ENCODE data around the gene ZAP70.
"Not testable (repeated sequence)": the region's sequence is repeated elsewhere in the genome, so short reads cannot be mapped to it uniquely, and the experiment has no call there.

The ZAP70 gene

DNA sequence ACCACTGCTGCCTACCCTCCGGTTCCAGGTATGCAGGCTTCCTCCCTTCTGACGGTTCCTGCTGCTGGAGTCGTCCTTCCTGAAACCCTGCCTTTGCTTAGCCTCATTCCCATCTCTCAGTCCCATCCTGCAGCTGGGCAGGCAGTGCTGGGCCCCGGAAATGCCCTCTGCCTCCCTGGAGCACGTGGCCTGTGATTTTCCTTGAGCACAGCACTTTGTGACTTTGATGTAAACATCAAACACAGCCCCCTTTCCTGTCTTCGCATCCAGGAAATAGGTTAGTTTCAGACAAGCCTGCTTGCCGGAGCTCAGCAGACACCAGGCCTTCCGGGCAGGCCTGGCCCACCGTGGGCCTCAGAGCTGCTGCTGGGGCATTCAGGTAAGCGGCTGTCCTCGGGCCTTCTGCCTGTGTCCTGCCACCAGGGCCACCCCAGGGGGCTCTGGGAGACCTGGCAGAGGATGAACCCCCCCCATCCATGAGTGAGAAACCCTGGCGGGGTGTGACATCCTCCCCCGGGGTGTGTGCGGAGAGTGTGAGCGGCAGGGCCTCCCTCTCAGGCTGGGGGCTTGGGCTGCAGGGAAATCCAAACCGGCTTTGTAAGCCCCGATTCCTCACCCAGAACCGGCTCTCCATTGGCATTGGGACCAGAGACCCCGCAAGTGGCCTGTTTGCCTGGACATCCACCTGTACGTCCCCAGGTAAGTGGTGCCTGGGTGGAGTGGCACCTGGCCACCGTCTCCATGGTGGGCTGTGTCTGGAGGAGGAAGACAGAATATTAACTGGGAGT lies at the start of gene ZAP70:
Gene ZAP70 (plus strand): TSS at position 281 of the 788 bp plus-strand sequence. CDS start 10,461 bp downstream, outside the sequence.
- no peak for DNase-seq

DNA sequence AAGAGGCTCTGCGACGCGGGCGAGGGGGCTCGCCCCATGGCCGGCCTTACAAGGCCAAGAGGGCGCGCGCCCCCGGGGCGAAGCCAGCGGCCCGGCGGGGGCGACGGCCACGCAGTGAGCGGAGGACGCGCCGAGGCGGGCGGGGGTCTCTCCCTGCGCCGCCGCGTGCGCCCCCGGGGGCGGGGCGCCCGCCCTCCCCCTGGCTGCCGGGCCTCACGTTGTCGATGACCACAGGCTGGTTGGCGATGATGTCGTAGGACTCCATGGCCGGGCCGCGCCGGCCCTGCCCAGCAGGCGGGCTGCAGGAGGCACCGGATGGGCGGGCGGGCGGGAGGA lies 49.8 kb upstream of the ZAP70 start:
- no peak for DNase-seq

DNA sequence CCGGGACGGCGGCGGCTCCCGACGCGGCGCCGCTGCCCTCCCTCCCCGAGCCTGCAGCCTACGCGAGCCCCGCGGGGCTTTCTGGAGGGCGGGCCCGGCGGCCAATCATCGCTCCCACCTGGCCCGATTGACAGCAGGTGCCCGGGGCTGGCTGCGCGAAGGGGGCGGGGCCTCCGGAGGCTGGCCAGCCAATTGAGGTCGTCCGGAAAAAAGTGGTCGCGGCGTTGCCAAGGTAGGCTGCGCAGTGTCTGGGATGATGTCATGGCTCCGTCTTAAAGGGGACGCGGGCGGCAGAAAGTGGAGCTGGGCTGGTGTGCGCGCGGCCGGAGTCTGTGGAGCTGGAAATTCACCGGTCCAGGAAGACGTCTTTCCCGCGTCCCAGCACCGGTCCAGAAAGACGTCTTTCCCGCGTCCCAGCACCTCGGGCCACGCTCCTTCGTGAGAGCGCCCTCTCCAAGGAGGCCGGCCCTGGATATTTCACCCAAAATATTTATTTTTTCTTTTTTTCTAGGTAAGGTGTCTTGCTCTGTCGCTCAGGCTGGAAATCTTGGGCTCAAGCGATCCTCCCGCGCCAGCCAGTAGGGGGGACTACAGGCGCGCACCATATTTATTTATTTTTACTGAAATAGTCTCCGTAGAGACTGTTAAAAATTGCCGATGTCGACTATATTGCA lies 49.3 kb upstream of the ZAP70 start, which contains the start of gene ACTR1B:
Gene ACTR1B (minus strand): TSS at position 83 of the 674 bp plus-strand sequence. CDS start 154 bp downstream, outside the sequence.
- DNase-seq: peak; percentile 89

DNA sequence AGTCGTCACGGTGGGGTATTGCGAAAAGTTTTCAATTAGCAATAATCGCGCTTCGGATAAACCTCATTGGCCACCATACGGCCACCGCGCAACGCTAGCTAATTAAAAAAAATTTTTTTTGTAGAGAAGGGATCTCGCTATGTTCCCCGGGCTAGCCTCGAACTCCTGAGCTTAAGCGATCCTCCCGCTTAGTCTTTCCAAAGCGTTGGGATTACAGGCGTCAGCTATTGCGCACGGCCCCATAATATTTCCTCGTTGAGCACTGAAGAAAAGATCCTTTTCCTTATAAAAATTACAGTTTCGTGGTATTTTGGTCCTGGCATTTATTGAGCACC lies 48.8 kb upstream of the ZAP70 start:
- DNase-seq: no peak

DNA sequence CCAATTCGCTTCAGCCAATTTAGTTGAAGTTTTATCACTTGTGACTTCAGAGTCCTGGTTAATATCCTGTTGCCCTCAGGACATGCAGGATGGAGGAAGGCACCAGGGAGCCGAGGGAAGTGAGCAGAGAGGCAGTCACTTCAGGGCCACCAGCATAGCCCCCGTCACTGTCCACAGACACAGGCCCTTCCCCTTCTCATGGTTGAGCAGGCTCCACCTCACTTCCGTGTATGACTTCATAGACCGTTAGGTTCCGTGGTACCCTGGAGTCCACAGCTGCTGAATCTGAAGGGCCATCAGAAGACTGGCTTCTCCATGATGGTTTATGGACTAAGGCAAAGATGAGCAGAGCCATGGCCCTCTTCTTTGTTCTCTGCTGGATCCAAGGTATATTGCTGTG lies 43.9 kb upstream of the ZAP70 start, which contains the start of gene C2orf92:
Gene C2orf92 (plus strand): TSS at position 266 of the 400 bp plus-strand sequence. CDS start 76 bp downstream, at position 342.
- DNase-seq: no peak

DNA sequence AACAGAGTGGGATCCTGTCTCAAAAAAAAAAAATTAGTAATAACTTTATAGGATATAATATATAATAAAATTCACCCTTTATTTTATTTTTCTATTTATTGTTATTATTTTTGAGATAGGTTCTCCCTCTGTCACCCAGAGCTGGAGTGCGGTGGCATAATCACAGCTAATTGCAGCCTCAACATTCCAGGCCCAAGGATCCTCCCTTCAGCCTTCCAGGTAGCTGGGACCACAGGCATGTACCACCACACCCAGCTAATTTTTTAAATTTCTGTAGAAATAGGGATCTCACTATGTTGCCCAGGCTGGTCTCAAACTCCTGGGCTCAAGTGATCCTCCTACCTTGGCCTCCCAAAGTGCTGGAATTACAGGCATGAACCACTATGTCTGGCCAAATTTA lies 42.9 kb upstream of the ZAP70 start:
- no peak for DNase-seq

DNA sequence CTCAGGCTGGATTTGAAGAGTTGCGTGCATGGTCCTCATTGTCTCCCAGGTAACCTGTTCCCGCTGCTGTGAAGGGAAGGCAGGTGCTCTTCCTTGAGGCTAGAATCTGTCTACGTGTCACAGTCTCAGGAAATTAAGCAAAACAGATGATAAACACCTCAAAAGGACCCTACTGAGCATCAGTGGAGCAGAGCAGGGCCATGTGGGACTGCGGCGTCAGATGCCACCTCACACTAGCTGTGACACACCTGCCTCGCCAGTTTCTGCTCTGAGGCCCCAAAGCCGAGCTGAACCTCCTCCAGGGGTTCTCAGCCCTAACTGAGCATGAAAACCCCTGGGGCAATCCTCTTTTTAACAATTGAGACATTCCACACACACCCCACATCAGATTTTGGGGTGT lies 41.9 kb upstream of the ZAP70 start:
- no peak for DNase-seq

DNA sequence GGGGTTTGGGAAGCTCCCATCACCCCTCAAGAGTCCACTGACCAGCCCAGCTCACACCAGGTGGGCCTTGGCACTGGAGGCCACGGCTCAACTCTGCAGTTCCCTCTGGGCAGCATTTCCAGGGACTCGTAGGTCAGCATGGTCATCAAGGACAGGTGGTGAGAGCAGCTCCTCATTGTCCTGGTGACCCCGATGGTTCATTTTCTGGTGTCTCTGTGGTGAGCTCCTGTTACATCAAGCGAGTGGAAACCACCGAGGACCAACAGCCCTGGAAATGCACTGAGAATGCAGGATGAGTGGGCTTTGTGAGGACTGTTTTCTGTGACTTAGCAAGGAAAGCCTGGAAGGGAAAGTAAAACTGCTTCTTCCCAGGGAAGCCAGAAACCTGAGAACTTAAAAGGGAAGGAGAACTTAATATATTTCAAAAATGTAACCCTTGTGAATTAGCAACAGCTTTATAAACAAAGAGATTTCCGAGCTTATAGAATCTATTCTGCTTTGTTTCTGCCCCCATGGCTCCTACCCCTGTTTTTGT lies 40.7 kb upstream of the ZAP70 start:
- DNase-seq: not testable (repeated sequence)

DNA sequence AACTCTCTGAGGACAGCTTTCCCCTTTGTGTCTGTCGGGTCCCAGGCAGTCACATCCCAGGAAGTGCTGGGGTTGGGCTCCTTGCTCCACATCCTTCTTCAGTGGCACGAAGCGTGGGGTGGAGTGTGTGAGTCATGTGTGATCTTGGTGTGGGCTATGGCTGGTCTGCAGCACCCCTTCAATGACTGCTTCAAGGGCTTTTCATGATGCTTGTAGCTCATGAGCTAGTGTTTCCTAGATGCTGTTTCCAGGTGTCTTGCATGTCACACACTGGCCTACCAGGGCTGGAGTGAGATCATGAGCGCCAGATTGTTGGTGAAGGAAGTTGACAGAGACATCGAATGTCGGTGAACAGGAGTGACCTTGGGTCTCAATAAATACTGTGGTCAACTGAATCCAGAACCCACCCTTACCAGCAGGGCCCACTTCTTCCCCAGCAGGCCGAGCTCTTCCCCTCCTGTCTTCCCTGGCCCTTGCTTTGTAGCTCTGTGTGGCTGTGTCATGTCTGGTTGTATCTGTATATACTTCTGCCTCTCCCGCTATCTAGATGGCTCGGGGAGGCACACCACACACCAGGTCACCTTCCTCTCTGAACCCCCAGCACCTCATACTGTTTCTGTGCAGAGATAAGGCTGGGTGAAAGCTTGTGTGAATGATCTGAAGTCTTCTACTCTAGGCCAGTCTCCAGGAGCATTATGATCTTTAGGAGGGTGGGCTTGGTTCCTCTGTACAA lies 40.0 kb upstream of the ZAP70 start:
- no peak for DNase-seq

DNA sequence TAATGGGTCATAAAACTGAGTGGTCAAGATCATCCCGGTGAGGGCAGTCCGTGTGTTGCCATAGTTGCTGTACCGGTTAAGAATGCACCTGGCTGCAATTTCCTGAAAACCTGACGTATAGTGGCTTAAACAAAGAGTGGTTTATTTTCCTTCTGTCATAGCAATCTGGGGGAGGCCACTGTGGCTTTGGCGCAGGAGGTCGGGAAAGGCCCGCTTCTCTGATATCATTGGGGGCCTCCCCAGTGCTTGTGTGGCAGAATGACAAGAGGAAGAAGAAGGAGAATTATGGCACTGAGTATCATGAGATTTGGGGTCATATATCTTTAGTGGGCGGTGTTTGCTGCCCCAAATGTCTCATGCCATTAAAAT lies 39.5 kb upstream of the ZAP70 start:
- no peak for DNase-seq

DNA sequence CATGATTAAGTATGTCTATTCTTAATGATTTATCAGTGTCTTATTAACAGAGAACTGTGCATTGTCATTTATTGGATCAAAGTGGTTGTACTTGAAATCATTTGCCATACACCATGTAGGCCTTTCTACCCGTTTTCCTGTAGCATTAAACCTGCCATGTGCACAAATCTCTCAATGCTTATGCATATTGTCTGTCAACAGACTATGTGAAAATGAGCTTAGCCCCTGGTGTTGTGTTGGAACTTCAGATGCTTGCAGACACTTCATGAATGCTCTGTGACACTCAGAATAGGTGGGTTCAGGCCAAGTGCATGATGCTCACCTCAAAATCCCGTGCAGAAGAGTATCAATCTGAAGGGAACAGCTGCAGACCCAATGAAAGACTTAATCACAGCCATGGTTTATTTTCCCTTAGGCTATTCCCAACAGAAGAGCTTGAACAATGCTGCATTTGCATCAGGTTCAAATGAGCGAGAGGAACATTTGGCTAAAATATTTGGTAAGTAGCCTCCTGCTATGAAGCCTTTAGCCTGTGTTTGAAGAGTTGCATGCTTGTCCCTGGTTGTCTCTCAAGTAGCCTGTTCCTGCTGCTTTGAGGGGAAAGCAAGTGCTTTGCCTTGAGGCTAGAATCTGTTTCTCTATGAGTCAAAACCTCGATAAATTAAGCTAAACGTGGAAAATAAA lies 37.8 kb upstream of the ZAP70 start:
- DNase-seq: no peak

DNA sequence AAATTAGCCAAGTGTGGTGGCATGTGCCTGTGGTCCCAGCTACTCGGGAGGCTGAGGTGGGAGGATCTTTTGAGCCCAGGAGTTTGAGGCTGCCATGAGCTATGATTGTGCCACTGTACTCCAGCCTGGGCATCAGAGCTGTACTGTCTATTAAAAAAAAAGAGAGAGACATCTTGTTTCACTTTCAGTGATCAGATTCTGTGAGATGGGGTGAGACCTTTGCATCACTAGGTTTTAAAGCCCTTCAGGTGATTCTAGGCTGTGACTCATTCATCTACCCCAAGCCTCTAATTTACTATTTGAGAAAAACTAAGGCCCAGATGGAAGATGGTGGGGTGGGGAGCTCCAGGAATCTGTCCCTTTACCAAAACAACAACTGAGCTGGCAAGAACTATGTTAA lies 36.8 kb upstream of the ZAP70 start:
- DNase-seq: no peak

DNA sequence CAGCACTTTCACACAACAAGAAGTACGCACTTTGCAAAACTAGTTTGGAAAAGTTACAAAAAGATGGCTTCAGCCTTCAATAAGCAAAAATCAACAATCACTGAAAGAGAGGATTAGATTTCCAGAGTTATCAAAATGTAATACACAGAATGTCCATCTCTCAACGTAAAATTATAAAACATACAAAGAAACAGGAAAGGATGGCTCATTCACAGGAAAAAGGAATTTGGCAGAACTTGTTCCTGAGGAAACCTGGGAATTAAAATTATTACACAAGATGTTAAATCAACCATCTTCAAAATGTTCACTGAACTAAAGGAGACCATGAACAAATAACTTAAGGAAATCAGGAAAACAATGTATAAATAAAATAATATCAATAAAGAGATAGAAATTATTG lies 35.9 kb upstream of the ZAP70 start:
- DNase-seq: no peak

DNA sequence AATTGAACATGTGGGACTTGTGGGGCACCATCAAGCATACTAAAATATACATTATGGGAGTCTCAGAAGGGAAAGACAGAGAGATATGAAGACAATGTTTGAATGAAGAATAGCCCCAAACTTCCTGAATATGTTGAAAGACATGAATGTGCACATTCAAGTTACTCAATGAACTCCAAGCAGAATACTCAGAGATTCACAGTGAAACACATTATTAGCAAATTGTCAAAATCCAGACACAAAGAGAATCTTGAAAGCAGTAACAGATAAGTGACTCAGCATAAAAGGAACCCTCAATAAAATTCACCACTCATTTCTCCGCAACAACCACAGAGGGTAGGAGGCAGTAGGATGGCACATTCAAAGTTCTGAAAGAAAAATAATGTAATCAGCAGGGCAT lies 35.1 kb upstream of the ZAP70 start:
- DNase-seq: no peak

DNA sequence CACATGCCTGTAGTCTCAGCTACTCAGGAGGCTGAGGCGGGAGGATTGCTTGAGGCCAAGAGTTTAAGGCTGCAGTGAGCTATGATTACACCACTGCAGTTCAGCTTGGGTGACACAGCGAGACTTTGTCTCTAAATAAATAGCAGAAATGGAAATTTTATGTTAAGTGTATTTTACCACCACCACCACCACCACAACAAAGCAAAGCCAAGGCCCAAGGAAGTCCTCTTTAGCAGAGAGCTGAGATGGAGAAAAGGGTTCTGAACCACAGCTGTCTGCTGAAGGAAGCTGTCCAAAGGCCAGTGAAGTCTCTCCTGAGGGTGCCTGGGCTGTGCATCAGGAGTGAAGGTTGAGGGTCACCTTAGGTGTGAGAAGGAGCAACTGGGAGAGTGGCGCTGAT lies 26.1 kb upstream of the ZAP70 start:
- DNase-seq: not testable (repeated sequence)

DNA sequence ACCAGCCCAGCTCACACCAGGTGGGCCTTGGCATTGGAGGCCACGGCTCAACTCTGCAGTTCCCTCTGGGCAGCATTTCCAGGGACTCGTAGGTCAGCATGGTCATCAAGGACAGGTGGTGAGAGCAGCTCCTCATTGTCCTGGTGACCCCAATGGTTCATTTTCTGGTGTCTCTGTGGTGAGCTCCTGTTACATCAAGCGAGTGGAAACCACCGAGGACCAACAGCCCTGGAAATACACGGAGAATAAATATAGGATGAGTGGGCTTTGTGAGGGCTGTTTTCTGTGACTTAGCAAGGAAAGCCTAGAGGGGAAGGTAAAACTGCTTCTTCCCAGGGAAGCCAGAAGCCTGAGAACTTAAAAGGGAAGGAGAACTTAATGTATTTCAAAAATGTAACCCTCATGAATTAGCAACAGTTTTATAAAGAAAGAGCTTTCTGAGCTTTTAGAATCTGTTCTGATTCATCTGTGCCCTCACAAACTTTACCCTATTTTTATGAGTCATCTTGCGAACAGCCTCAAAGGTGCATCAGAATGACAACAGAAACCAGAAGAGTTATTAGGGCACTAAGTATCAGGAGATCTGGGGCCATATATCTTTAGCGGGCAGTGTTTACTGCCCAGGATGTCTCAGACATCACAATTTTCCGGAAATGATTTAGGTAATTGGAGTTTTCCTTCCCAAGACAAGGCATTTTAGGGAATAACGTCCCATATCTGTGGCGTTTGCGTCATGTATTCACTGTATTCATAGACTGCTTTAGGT lies 25.1 kb upstream of the ZAP70 start:
- DNase-seq: no peak

DNA sequence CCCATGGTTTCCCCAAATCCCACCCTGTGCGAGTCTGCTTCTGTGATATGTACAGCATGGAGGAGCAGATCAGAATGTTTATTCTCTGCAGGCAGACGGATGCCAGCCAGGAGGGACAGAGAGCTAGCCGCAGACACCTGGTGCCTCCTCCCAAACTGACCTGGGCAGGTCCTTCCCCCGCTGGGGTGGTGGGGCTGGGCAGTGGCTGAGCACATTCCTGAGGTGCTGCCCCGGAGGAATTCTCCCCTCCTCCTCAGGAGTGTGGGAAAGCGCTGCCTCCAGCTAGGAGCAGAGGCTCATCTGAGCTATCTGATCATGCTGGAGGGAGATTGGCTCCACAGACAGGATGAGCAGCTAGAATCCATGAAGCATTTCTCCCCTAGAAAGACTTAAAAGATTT lies 22.2 kb upstream of the ZAP70 start:
- no peak for DNase-seq

DNA sequence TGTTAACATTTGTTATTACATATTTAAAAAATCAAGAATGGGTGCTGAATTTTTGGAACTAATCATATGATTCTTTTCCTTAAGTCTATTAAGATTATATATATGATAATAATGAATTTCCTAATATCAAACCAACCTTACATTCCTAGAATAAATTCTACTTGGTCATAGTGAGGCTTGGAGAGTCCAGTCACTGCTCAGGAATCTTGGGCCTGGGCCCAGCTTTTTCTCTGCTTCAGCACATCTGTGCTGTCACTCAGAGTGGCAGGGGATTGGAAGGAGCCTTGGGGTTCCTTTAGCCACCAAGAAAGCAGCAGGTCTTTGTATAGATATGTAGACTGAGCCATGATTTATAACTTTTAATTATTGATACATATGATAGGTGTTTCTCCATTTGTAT lies 19.9 kb upstream of the ZAP70 start:
- no peak for DNase-seq

DNA sequence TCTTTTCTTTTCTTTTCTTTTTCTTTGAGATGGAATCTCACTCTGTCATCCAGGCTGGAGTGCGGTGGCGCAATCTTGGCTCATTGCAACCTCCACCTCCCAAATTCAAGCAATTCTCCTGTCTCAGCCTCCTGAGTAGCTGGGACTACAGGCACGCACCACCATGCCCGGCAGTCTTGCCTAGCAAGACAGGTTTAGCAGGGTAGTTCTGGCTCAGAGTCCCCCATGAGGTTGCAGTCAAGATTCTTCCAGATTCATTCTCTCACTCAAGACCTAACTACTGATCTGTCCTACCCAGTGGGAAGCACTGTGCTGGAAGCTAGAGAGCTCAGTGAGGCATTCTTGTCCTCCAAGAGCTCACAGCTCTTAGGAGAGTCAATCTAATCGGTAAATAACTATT lies 17.6 kb upstream of the ZAP70 start:
- no peak for DNase-seq

DNA sequence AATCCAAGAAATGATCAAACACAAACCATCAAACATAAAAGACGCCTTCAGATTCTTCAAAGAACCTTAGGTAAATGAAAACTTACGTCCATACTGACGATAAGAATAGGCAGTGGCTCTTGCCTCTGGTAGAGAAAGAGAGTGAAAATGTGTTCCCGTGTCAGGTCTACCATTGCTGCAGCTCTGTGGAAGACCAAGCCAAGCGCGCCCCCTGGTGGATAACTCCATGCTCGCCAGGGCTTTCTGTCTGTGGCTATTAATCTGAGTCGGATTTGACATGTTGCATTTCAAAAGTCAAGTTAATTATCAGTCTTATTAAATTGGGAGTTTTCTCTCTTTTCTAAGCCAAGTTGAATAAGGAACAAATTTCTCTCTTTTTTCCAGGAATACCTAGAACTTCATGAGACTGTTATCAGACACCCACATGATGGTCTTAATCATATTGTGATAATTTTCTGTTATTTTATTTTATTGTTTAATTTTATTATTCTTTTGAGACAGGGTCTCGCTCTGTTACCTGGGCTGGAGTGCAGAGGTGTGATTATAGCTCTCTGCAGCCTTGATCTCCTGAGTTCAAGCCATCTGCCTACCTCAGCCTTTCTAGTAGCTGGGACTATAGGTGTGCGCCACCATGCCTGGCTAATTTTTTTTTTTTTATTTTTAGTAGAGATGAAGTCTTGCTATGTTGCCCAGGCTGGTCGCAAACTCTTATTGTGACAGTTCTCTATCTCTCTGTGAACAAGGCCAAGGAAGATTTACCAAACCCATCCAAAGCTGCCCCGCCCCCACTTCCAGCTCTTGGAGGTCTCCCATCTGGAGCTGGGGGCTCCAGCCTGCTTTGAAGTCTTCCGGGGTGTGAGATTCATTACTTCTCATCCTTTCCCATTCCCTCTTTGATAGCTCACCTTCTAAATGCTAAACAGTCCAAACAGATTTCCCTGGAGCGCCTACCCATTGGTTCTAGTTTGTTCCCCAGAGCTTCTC lies 15.8 kb upstream of the ZAP70 start:
- peak; percentile 38 for DNase-seq

DNA sequence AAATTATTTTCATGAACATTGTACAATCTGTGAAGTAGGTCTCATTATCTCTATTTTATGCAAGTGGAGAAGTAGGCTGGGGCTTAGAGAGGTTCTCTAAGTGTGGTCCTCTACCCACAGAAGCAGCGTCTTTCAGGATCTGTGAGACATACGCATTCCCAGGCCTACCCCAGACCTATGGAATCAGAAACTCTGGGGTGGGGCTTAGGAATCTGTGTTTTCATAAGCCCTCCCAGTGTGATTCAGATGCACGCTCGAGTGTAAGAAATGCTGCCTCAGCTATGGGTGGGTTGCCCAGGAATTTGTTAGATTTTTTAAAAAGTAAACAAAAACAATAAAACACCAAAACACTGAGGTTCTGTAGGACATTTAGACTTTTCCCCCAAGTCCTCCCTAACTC lies 14.8 kb upstream of the ZAP70 start:
- DNase-seq: no peak

All from NCI-H1436 treated with DMSO at 0.1 percent for 48 hours (cell line).